Fibroblast of the aortic adventitia (primary cell): ENCODE results near the gene DSG2. TPM values are rescaled to one million over a fixed set of nuclear protein-coding genes. Genes with fewer than 3 reads are reported as not detected.
A peak's percentile ranks its signal among the peaks of the same experiment; 100 is the strongest.

Experiments
- DNase-seq: peaks from one replicate; pipeline ENCODE4 v3.0.0-alpha.2; 2010; ENCODE audit warnings: low read depth
- H3K4me3 ChIP-seq: 2 replicates; pipeline ENCODE4 v1.5.1; 2011; ENCODE audit warnings: low read depth, mild to moderate bottlenecking, control low read depth, low read length, moderate library complexity
- total RNA-seq: library from RNA; depleted of rRNA; stranded (reverse); fragments of >200 nt; gene quantifications from 2 replicates; pipeline ENCODE4 v1.2.3, GENCODE V29; 2012; ENCODE audit warnings: low replicate concordance
- TF ChIP-seq, protein P1 (sequence below): IDR thresholded peaks from 2 replicates; pipeline ENCODE4 v1.5.1; 2011; ENCODE audit warnings: mild to moderate bottlenecking, low read length, control low read depth, inconsistent platforms; ENCODE audit not compliant: insufficient read depth

Gene DSG2
- total RNA-seq, 1 donor: 4.2 TPM

DNA sequence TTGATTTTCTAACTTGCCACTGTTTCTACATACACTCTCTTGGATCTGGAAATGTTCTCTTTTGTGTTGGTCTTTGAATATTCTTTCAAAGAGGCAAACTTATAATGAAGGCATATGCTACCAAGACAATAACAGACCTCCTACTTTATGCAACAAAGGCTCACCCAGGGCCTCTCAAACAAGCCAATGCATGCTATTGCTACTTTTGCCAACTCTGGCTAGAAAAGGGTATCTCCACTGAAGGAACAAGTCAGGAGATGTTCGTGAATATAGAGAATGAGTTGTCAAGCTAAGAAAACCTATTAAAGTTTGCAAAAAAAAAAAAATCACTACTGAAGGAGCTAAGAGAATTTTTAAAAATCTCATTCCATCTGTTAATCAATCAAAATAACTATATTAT is 15.9 kb upstream of the DSG2 start:
- TF ChIP-seq, protein P1, sequence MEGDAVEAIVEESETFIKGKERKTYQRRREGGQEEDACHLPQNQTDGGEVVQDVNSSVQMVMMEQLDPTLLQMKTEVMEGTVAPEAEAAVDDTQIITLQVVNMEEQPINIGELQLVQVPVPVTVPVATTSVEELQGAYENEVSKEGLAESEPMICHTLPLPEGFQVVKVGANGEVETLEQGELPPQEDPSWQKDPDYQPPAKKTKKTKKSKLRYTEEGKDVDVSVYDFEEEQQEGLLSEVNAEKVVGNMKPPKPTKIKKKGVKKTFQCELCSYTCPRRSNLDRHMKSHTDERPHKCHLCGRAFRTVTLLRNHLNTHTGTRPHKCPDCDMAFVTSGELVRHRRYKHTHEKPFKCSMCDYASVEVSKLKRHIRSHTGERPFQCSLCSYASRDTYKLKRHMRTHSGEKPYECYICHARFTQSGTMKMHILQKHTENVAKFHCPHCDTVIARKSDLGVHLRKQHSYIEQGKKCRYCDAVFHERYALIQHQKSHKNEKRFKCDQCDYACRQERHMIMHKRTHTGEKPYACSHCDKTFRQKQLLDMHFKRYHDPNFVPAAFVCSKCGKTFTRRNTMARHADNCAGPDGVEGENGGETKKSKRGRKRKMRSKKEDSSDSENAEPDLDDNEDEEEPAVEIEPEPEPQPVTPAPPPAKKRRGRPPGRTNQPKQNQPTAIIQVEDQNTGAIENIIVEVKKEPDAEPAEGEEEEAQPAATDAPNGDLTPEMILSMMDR: no peak
- no peak for DNase-seq
- H3K4me3 ChIP-seq: no peak overlapping the region

DNA sequence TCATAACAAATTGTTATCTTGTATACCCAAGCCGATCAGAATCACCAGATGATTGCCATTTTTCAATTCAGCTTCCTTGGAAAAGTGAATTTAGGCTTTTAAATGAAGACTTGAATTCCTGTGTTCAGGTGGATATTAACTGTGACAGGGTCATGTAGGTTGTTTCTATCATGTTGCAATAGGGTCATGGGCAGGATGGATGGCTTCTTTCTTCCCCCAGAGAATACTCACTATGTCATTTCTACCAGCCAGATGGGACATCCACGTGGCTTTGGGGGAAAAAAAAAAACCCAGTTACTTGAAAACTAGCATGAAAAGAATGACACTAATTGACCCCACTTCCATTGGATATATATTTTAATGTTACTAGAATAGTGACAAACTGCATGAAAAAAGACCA is 14.6 kb upstream of the DSG2 start:
- TF ChIP-seq, protein P1: no peak
- no peak for DNase-seq
- no peak overlapping the region for H3K4me3 ChIP-seq

DNA sequence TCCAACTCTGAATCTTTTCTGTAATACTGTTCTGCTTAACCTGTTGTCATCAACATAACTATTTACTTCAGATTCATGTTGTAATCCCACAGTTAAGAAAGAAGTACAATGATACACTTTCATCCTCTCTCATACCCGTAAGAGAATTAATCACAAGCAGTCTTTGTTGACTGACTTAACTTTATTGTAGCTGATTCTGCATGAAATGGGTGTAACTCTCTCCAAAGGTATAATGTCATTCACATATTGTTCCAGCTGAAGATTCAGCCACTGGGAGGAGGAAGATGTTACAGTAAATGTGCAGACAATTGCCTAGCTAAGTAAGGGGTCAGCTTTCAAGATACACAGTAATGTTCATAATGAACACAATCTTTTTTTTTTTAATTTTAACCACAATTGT is 13.5 kb upstream of the DSG2 start:
- TF ChIP-seq, protein P1: no peak
- no peak overlapping the region for H3K4me3 ChIP-seq
- DNase-seq: no peak

DNA sequence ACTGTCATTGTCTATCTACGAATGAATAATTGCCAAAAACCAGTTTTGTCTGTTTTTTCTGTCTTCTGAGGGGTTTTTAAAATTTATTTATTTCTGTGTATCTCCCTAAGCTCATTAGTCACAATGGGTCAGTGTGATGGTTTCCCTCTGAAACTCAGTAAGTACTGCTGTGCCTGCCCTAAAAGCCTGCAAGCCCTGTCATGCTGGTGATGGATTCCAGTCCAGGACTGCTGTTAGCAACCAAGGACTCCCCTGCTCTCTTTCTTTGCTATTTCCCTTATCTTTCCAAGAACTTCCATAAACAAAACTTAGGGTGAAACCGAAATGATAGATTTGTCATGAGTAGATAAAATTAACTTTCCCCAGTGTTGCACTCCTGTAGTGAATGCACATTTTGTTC is 11.8 kb upstream of the DSG2 start:
- TF ChIP-seq, protein P1: no peak
- H3K4me3 ChIP-seq: no peak overlapping the region
- DNase-seq: peak; percentile 34

DNA sequence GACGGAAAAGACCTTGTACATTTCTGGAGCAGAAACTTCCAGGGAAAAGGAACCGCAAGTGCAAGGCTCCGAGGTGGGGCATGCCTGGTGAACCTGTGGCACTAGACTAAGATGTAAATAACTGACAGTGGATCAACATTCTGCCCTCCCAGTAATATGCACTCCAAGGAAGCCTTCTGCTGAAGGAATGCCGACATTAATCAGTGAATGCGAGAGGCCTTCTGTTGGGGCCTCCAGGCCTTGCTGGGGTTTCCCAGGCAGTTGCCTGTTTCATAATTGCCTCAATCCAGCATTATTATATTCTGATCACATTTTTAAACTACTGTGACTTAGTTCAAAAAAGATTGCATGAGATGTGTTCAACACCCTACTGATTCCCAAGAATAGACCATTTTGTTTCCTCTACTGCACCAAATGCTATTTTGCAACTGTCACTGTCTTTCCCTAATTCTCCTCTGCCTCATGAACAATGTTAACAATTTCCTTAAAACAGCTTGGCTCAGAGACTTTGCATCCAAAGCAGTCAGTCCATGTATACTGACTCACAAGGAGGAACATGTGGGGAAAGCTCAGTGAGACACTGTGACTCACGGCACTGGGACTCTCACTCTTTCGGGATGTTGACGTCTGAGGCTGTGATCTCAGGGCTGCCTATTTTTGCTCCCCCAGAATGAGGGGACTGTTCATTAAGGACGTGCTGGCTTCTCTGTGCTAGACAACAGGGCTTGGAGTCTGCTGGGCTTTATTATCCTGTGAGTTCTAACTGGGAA is 10.5 kb upstream of the DSG2 start:
- TF ChIP-seq, protein P1: no peak
- peak; percentile 66 for DNase-seq

DNA sequence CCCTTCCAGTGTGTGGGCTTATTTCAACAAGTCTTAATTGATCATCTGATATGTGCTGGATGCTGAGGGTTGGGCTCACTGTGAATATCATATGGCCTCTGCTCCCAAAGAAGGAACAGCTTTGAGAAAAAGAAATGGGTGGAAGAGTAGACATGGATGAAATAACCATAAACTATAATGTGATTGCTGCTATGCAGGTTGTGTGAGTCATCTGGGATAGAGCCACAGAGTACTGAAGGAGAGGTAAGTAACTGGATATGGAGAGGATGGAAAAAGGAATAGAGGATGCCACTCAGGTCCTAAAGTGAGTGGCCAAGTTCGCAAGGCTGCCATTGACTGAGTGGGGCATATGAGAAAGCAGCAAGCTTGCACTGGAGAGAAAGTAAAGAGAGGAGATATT is 8.7 kb upstream of the DSG2 start:
- TF ChIP-seq, protein P1: no peak
- H3K4me3 ChIP-seq: no peak overlapping the region
- no peak for DNase-seq

More for the DNA sequence above, 10.5 kb upstream of the DSG2 start:
- no peak overlapping the region for H3K4me3 ChIP-seq

DNA sequence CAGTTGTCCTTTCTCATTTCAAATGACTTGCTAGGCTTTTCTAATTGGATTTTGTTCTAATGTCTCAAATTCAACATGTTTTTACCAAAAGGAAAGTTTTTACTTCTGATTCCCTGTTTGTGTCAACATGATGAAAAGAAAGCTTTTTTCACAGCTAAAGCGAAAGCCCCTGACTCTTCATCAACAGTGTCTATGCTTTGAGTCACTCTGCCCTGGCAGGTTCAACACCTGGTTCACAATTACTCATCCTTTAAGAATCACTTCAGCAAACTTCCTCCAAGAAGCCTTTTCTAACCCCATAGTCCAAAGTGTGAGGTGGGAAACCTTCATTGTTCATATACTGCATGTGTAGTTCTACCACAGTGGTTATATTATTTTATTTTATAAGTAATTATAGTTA is 7.6 kb upstream of the DSG2 start:
- H3K4me3 ChIP-seq: no peak overlapping the region
- TF ChIP-seq, protein P1: no peak
- DNase-seq: no peak
